ENCODE data around the gene DUOXA2.
"Not testable (repeated sequence)": the region's sequence is repeated elsewhere in the genome, so short reads cannot be mapped to it uniquely, and the experiment has no call there.

- TF ChIP-seq CTCF (conservative IDR thresholded peaks at IDR 0.05 in 1 of 2, IDR thresholded peaks at IDR 0.05 in 1 of 2; ENCODE audit: low read depth in 1 of 2, low read length in 2 of 2) = not testable (repeated sequence)
- TF ChIP-seq EZH2 (IDR thresholded peaks at IDR 0.05; ENCODE audit: low read length, missing control alignments) = peak; percentile 32
These were observed 21.7 kb downstream of the DUOXA2 start for GRCh38 chr15:45135705-45136377.
